SK-N-MC (cell line): ENCODE measurements around the gene GID8.

Source experiments
- DNase-seq: peaks from one replicate; pipeline ENCODE4 v3.0.0-alpha.2; 2011; ENCODE audit warnings: low read depth, low spot score
- H3K27ac ChIP-seq: fragments of 200-600 bp; sonication (generic); 2 replicates; pipeline ENCODE4 v1.5.1; 2016; ENCODE audit warnings: mixed run types
- H3K36me3 ChIP-seq: fragments of 200-600 bp; sonication (generic); 2 replicates; pipeline ENCODE4 v1.6.1; 2017; ENCODE audit warnings: antibody characterized with exemption, low read length, mixed read lengths; ENCODE audit not compliant: insufficient read depth
- H3K4me3 ChIP-seq: fragments of 200-600 bp; sonication (generic); 2 replicates; pipeline ENCODE4 v1.5.1; 2016
- H3K9ac ChIP-seq: fragments of 200-600 bp; sonication (generic); 2 replicates; pipeline ENCODE4 v1.8.0; 2017; ENCODE audit warnings: mixed run types, mixed read lengths; ENCODE audit not compliant: insufficient read length
- H3K9me3 ChIP-seq: fragments of 200-600 bp; sonication (generic); 2 replicates; pipeline ENCODE4 v1.6.1; 2017; ENCODE audit warnings: low read depth, mild to moderate bottlenecking, antibody characterized with exemption, low read length, moderate library complexity, mixed read lengths
- EZH2 ChIP-seq: fragments of 200-600 bp; sonication (generic); IDR thresholded peaks from one replicate; pipeline ENCODE4 v1.6.1; 2017; ENCODE audit warnings: antibody characterized with exemption
- FOXP2 ChIP-seq: optimal IDR thresholded peaks from 2 replicates; pipeline ENCODE3; 2011; ENCODE audit warnings: mild to moderate bottlenecking, moderate library complexity; ENCODE audit not compliant: insufficient read depth; ENCODE audit errors: extremely low read length, control extremely low read depth
- POLR2AphosphoS5 ChIP-seq: IDR thresholded peaks from 2 replicates; pipeline ENCODE4 v1.6.1; 2012; ENCODE audit warnings: mild to moderate bottlenecking, low read depth, low read length, borderline replicate concordance

GID8 gene

GRCh38 chr20:62995898-62996595 is 58.1 kb downstream of the GID8 start:
- Histone ChIP-seq H3K27ac (no peak overlapping the region), H3K9me3 (no peaks in the 10 kb centered on the region), H3K36me3 (no peaks in the 10 kb centered on the region), H3K4me3 (no peak overlapping the region), H3K9ac (no peak overlapping the region)
- no peak for TF ChIP-seq EZH2
- no peak for DNase-seq

GRCh38 chr20:62996596-62996982 is 58.6 kb downstream of the GID8 start:
- no peak for DNase-seq
- Histone ChIP-seq H3K9me3 (no peaks in the 10 kb centered on the region), H3K4me3 (no peak overlapping the region), H3K27ac (no peak overlapping the region), H3K36me3 (no peaks in the 10 kb centered on the region), H3K9ac (no peak overlapping the region)
- TF ChIP-seq FOXP2 (no peak), POLR2AphosphoS5 (no peak)

GRCh38 chr20:62997417-62998035 is 59.6 kb downstream of the GID8 start:
- no peak overlapping the region for H3K27ac ChIP-seq
- H3K9me3 ChIP-seq, result no peaks in the 10 kb centered on the region
- DNase-seq, result no peak
- H3K9ac ChIP-seq, result no peak overlapping the region
- no peak overlapping the region for H3K4me3 ChIP-seq
- no peaks in the 10 kb centered on the region for H3K36me3 ChIP-seq
- TF ChIP-seq FOXP2 (no peak), EZH2 (no peak), POLR2AphosphoS5 (no peak)
